HT-29 (cell line): Measurements from ENCODE around the gene SIDT2. TPM values are rescaled to one million over a fixed set of nuclear protein-coding genes. Genes with fewer than 3 reads are reported as not detected.

Experiments
- total RNA-seq: library from RNA; depleted of rRNA; stranded (reverse); fragments of >200 nt; shearing (Covaris generic); gene quantifications from 2 replicates; pipeline ENCODE4 v1.2.3, GENCODE V29; 2014; rRNA removed

SIDT2 gene
- total RNA-seq, 1 experiment from 2014 or later, result 29.5 TPM

Other genes starting within 250 kb of the SIDT2 start
- 8.6 and 10.0 TPM in 2 replicates for gene SIK3, start 80.3 kb upstream of the SIDT2 start, total RNA-seq
- gene PAFAH1B2, start 34.5 kb upstream of the SIDT2 start, total RNA-seq, result 82.6 and 88.4 TPM in 2 replicates
- 11.3 and 14.7 TPM in 2 replicates for gene TAGLN, start 20.6 kb downstream of the SIDT2 start, total RNA-seq
- 81.7 and 85.4 TPM in 2 replicates for gene PCSK7, start 53.3 kb downstream of the SIDT2 start, total RNA-seq
- gene RNF214, start 53.9 kb downstream of the SIDT2 start, total RNA-seq, result 10.8 and 11.5 TPM in 2 replicates
- gene BACE1-AS, start 112.6 kb downstream of the SIDT2 start, total RNA-seq, result 2.8 and 5.1 TPM in 2 replicates
- 6.6 and 10.5 TPM in 2 replicates for gene BACE1, start 137.5 kb downstream of the SIDT2 start, total RNA-seq
- gene CEP164, start 149.1 kb downstream of the SIDT2 start, total RNA-seq, result 21.4 and 28.4 TPM in 2 replicates